Testis (tissue), 3 donors: Measurements from ENCODE around the gene TMEM198. TPM values are rescaled to one million over a fixed set of nuclear protein-coding genes. Genes with fewer than 3 reads are reported as not detected.
A peak's percentile ranks its signal among the peaks of the same experiment; 100 is the strongest.

Experiments
- DNase-seq: peaks from one replicate; pipeline ENCODE4 v3.0.0-alpha.2; 2019
- H3K27ac ChIP-seq, 2 donors: fragments of 200-600 bp; sonication (generic); one replicate each; pipeline ENCODE4 v1.5.1; 2019
- H3K27me3 ChIP-seq: fragments of 200-600 bp; sonication (generic); one replicate; pipeline ENCODE4 v1.5.1; 2019
- H3K36me3 ChIP-seq: fragments of 200-600 bp; sonication (generic); one replicate; pipeline ENCODE4 v1.5.1; 2017; ENCODE audit warnings: low read depth; ENCODE audit errors: missing control alignments
- H3K4me1 ChIP-seq: fragments of 200-600 bp; sonication (generic); one replicate; pipeline ENCODE4 v1.5.1; 2019
- H3K4me3 ChIP-seq, 2 donors: fragments of 200-600 bp; sonication (generic); one replicate each; pipeline ENCODE4 v1.5.1; 2017 to 2019
- H3K9me3 ChIP-seq: fragments of 200-600 bp; sonication (generic); one replicate; pipeline ENCODE4 v1.5.1; 2017
- POLR2A ChIP-seq: fragments of 450-650 bp; IDR thresholded peaks from one replicate; pipeline ENCODE4 v1.6.1; 2017; ENCODE audit warnings: antibody characterized with exemption, mild to moderate bottlenecking, moderate library complexity
- WGBS, 2 donors: methylation state at CpG; one replicate each; pipeline ENCODE4 v1.1.5; 2018; 5-methylcytosine and 5-hydroxymethylcytosine counted together
- intact Hi-C: fragments of 100-400 bp; cut with DNase I; formaldehyde crosslinking; loops from one replicate; pipeline ENCODE4 v1.15.1; 2023; ENCODE audit warnings: low total_unique reads
- polyA plus RNA-seq: library from polyadenylated mRNA; stranded (reverse); fragments of 350-450 nt; fragmentation: Illumina TruSeq; extraction: RNeasy Lipid Tissue Mini Kit (QIAGEN cat#74804); gene quantifications from one replicate; pipeline ENCODE4 v1.2.3, GENCODE V29; 2014; ENCODE audit warnings: low read depth, low replicate concordance; ENCODE audit not compliant: insufficient read depth
- total RNA-seq, 2 donors: library from RNA; depleted of rRNA; stranded (reverse); fragments of >200 nt; gene quantifications; one replicate each; pipeline ENCODE4 v1.2.3, GENCODE V29; 2016
- TF ChIP-seq, protein P1 (sequence below), 3 experiments: fragments of 450-650 bp in 2 of 3; fragments of 200-600 bp in 1 of 3; sonication (generic) in 1 of 3; IDR thresholded peaks; one replicate each; pipeline ENCODE4 v1.5.1; 2016 to 2019; ENCODE audit warnings: antibody characterized with exemption in 3 of 3, mild to moderate bottlenecking in 2 of 3, moderate library complexity in 1 of 3

TMEM198 gene
- total and polyA plus RNA-seq, 3 donors from 2014 or later = 7.3 to 11.8 (median 11.3) TPM

- Histone ChIP-seq H3K36me3 (no peaks in the 10 kb centered on the region), H3K4me3 (no peak overlapping the region), H3K27me3 (no peaks in the 10 kb centered on the region), H3K4me1 (peaks cover 18% of the 10 kb centered on the region), H3K9me3 (no peaks in the 10 kb centered on the region), H3K27ac (no peak overlapping the region)
- 89 to 93% methylated on average over 31 to 35 of the region's 35 CpGs for WGBS, 2 donors
- intact Hi-C loops = no loop called here
- TF ChIP-seq, protein P1, sequence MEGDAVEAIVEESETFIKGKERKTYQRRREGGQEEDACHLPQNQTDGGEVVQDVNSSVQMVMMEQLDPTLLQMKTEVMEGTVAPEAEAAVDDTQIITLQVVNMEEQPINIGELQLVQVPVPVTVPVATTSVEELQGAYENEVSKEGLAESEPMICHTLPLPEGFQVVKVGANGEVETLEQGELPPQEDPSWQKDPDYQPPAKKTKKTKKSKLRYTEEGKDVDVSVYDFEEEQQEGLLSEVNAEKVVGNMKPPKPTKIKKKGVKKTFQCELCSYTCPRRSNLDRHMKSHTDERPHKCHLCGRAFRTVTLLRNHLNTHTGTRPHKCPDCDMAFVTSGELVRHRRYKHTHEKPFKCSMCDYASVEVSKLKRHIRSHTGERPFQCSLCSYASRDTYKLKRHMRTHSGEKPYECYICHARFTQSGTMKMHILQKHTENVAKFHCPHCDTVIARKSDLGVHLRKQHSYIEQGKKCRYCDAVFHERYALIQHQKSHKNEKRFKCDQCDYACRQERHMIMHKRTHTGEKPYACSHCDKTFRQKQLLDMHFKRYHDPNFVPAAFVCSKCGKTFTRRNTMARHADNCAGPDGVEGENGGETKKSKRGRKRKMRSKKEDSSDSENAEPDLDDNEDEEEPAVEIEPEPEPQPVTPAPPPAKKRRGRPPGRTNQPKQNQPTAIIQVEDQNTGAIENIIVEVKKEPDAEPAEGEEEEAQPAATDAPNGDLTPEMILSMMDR (IDR thresholded peaks at IDR 0.05) = no peak
- TF ChIP-seq POLR2A = no peak
- DNase-seq = no peak
These were observed 24.0 kb downstream of the TMEM198 start for GRCh38 chr2:219567791-219568361.

- intact Hi-C loops = no loop called here
- 57 to 60% methylated on average over 6 of the region's 6 CpGs for WGBS, 2 donors
- H3K4me3 ChIP-seq = no peak overlapping the region
These were observed 25.2 kb downstream of the TMEM198 start for GRCh38 chr2:219569041-219569440.

DNA sequence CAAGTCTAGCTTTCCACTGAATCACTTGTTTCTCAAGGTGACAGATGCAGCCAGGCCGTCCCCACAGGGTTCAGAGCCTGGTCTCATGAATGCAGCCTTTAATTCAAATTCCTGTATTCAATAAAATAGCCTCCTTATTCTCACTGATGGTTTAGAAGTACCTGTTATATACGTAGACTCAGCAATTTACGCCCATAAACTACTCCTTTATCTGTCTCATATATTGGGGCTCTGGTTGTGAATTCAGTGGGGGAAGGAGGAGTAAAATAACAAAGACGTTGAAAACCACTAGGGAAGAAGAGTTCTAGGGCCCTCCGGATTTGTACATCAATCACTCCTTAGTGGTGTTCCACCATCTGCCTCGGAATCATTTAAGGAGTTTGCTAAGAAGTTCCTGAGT lies 25.8 kb downstream of the TMEM198 start:
- intact Hi-C loops = no loop called here
- Histone ChIP-seq H3K9me3 (no peaks in the 10 kb centered on the region), H3K27ac (peak overlapping the region; percentile 68 to 93), H3K36me3 (no peaks in the 10 kb centered on the region), H3K4me1 (peaks cover 18% of the 10 kb centered on the region), H3K27me3 (no peaks in the 10 kb centered on the region), H3K4me3 (peak overlapping the region; percentile 69 to 76)
- WGBS, 2 donors = 39 to 44% methylated on average over 6 of the region's 6 CpGs
- no peak for DNase-seq
- TF ChIP-seq POLR2A = no peak
- TF ChIP-seq, protein P1 (IDR thresholded peaks at IDR 0.05) = no peak

More at GRCh38 chr2:219569041-219569440, 25.2 kb downstream of the TMEM198 start:
- Histone ChIP-seq H3K27me3 (no peaks in the 10 kb centered on the region), H3K36me3 (no peaks in the 10 kb centered on the region), H3K9me3 (no peaks in the 10 kb centered on the region), H3K4me1 (peaks cover 18% of the 10 kb centered on the region), H3K27ac (no peak overlapping the region)
- no peak for DNase-seq
- TF ChIP-seq POLR2A = no peak
- TF ChIP-seq, protein P1 (IDR thresholded peaks at IDR 0.05) = no peak

DNA sequence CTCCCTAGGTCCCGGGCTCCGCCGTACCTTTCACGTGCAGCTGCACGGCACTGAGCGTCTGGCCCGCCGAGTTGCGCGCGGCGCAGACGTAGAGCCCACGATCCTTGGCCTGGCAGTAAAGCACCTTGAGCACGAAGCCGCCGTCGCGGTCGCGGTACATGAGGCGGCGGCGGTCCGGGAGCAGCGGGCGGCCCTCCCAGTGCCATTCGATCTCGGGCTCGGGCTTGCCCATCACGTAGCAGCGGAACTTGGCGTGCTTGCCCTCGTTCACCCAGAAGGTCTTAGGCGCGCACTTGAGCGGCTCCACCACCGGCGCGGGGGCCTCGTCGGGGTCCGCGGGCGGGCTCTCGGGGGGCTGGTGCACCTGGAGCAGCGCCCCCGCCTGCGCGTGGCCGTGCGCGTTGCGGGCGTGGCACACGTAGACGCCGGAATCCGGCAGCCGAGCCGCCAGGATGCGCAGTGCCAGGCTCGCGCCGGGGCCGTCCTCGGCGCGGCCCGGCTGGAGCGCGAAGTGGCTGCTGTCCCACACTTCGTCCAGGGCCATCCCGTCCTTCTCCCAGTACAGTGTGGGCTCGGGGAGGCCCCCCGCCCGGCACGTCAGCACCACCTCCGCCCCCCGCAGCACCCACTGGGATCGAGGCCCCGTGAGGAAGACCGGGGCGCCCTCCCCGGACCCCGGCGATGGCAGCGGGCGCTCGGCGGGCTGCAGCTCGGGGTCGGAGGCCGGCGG lies 26.5 kb downstream of the TMEM198 start:
- Histone ChIP-seq H3K36me3 (no peaks in the 10 kb centered on the region), H3K4me3 (peak overlapping the region; percentile 69 to 76), H3K27ac (peak overlapping the region; percentile 68 to 93), H3K4me1 (peaks cover 18% of the 10 kb centered on the region), H3K9me3 (no peaks in the 10 kb centered on the region), H3K27me3 (no peaks in the 10 kb centered on the region)
- TF ChIP-seq POLR2A = no peak
- TF ChIP-seq, protein P1 (IDR thresholded peaks at IDR 0.05) = no peak
- WGBS, 2 donors = 9 to 15% methylated on average over 6 to 69 of the region's 95 CpGs
- intact Hi-C loops = no loop called here
- DNase-seq = peak; percentile 43
